DMS 273 (cell line): Measurements from ENCODE around the gene TMEM187.
"Not testable (repeated sequence)": the region's sequence is repeated elsewhere in the genome, so short reads cannot be mapped to it uniquely, and the experiment has no call there.

Experiments used
- DNase-seq: peaks from one replicate; lab custom pipeline; 2025; ENCODE audit not compliant: unreplicated experiment; lab: John Stamatoyannopoulos, UW

Gene TMEM187

DNA sequence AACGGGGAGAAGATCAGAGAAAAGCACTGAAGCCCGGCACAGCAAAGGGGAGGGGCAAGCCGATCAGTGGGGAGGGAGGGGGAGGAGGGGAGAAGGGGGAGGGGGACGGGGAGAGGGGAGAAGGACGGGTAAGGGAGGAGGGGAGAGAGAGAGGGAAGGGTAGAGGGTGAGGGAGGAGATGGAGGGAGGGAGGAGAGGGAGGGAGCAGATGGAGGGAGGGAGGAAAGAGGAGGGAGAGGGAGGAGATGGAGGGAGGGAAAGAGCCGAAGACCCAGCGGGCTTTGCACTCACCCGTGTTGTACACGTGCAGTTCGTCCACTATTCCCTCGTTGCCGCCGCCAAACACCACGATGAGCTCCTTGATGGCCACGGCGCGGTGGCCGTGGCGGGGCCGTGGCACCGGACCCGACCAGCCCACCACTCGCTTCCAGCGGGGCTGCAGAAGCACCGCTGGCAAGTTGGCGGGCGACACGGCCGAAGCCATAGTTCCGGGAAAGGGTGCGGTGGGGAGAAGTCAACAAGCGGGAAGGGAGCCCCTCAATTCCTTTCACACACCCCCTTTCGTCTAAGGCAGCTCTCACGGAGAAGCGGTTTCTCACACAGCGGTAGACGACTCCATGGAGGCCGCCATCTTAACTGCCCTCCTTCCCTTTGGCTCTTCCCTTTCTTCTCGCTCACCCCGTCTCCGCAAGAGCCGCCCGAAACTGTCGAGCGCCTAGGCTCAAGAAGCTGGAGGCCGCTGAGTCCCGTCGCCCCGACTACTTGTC, 2.0 kb upstream of the TMEM187 start:
- peak; percentile 92 for DNase-seq

DNA sequence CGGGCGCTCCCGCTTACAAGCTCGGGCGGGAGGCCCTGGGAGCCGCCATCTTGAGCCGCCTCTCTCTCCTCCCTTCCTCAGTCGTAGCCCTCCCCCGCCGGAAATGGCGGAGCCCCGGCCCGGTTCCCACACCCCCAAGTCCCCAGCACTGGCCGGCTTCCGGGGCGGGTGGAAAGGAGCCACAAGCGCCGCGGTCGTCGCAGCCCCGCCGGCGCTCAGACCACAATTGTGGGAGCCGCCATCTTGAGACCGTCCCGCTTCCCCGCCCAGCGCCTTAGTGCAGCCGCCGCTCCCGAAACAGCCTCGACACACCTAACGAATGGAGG, 1.5 kb upstream of the TMEM187 start:
- DNase-seq: peak; percentile 99

GRCh38 chrX:153971450-153972367, 845 bp upstream of the TMEM187 start, which contains the start of gene HCFC1:
TSS of gene HCFC1 (minus strand) at chrX:153971818. CDS start at chrX:153970840, 978 bp downstream.
- DNase-seq: peak; percentile 99

DNA sequence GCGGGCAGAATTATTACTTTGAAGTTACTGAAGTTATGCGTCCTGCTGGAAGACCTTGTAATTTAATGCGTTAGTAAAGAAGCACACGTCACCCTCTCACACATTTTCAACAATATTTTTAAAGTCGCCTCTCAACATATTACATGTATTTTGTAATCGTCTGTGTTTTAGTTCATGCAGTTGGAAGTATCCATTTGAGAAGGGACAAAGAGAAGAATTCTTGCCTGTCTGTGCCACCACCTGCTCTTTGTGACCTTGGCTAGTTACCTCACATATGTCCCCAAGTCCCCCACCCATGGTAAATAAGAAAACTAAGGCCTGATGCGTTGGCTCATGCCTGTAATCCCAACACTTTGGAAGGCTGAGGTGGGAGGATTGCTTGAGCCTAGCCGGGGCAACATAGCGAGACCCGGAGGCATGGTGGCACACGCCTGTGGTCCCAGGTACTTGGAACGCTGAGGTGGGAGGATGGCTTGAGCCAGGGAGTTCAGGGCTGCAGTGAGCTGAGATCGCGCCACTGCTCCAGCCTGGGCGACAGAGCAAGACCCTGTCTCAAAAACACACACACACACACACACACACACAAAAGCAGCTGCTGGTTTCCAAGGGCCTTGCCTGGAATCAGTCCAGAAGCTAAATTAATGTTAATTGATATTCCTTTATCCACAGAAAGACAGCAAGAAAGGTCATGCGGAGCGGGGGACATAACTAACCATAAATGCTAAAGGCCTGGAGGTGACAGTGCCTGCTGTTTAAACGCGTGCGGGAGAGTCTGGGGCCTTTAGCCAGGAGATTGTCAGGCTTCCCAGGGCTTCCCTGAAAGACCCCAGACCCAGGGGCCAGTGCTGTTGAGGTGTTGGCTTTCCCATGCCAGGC, 811 bp downstream of the TMEM187 start:
- DNase-seq: peak; percentile 63

GRCh38 chrX:153974003-153974725, 1.6 kb downstream of the TMEM187 start:
- DNase-seq: no peak

GRCh38 chrX:153974726-153975286, 2.3 kb downstream of the TMEM187 start:
- no peak for DNase-seq

DNA sequence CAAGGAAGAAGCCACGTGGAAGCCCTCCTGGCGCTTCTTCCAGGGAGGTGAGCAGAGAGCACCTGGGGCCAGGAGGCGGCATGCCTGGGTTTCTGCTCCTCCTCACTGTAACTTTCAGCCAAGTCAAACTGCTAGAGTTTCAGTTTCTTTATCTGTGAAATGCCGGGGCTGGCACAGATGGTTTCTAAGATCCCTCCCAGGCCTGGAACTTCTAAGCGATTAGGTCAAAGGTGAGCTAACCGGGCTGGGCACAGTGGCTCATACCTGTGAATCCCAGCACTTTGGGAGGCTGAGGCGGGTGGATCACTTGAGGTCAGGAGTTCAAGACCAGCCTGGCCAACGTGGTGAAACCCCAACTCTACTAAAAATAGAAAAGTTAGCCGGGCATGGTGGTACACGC, 7.8 kb downstream of the TMEM187 start:
- DNase-seq: not testable (repeated sequence)

DNA sequence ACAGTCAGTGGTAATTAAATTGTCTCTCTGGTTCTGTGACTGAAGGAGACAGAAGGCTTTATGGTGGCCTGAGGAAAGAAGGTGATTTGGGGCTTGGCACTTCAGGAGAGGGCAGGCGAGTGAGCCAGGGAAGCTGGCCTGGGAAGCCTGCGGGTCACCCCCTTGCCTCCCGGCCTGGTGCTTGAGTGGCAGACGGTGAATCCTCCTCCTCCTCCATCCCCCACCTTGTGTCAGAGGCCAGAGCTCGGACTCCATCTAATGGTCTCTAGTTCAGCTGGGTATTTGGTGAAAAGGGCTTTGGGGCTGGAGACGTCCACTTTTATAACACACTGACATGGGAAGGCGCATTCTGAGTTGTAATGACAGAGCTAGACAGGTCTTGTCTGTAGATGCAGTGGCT, 8.7 kb downstream of the TMEM187 start:
- no peak for DNase-seq

DNA sequence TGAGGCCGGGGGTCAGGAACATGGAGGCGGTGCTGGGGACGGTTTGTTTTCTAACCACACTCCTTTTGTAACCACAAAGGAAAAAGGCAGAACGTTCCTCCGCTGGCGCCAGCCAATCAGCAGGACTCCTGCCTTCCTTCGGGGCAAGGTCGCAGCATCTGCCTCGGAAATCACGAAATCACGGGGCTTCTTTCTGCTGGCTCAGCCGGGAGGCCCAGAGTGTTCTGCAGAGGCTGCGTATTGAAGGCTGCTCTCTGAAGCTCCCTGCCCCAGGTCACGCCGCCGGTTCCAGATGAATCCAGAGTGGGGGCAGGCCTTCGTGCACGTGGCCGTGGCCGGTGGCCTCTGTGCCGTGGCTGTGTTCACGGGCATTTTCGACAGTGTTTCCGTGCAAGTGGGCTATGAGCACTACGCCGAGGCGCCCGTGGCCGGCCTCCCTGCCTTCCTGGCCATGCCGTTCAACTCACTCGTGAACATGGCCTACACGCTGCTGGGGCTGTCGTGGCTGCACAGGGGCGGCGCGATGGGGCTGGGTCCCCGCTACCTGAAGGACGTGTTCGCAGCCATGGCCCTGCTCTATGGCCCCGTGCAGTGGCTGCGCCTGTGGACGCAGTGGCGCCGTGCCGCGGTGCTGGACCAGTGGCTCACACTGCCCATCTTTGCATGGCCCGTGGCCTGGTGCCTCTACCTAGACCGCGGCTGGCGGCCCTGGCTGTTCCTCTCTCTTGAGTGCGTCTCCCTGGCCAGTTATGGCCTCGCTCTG, 9.4 kb downstream of the TMEM187 start:
- no peak for DNase-seq

GRCh38 chrX:153983321-153983801, 10.8 kb downstream of the TMEM187 start:
- DNase-seq: no peak

GRCh38 chrX:153984351-153985178, 12.0 kb downstream of the TMEM187 start:
- no peak for DNase-seq

- no peak for DNase-seq
Measured at GRCh38 chrX:153988493-153988892, 15.9 kb downstream of the TMEM187 start.

- no peak for DNase-seq
Measured at GRCh38 chrX:153989973-153990655, 17.6 kb downstream of the TMEM187 start.

DNA sequence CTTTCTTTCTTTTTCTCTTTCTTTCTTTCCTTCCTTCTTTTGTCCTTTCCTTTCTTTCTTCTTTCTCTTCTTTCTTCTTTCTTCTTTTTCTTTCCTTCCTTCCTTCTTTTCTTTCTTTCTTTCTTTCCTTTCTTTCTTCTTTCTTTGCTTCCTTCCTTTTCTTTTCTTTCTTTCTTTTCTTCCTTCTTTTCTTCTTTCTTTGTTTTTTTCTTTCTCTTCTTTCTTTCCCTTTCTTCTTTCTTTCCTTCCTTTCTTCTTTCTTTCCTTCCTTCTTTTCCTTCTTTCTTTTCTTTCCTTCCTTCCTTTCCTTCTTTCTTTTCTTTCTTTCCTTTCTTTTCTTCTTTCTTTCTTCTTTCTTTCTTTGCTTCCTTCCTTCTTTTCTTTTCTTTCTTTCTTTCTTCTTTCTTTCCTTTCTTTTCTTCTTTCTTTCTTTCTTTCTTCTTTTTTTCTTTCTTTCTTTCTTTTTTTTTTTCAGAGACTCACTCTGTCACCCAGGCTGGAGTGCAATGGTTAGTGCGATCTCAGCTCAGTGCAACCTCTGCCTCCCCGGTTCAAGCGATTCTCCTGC, 18.5 kb downstream of the TMEM187 start:
- no peak for DNase-seq

DNA sequence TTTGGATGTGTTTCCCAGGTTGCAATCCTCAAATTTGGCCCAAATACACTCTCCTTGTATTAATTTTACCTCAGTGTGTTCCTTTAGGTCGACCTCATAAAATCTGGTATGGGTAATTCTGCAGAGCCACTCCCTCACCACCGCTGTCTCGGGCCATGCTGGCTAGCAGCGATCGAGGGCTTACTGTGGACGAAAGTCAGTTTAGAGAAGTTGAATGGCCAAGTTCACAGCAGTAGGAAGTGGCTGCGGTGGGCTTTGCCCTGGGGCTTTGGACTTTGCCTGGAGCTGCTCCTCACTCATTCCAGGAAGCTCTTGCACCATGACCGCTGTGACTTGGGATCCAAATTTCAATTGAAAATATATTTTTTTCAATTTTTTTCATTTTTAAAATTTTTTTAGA, 19.6 kb downstream of the TMEM187 start:
- DNase-seq: no peak

DNA sequence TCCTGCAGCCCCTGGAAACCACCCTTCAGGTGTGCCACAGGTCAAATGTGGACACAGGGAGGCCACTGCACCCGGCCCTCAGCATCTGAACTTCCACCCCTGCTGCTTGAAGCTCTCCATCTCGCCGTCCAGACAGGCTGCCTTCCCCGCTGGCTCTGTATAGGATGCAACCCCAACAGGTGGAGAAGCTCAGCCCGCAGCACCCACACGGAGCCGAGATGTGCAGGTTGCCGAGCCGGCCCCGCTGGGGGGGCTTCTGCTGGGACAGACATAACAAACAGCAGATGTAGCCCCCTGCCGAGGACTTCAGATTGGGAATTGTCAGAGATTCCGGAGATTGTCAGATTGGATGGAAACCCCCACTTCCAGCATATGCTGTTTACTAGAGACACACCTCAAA, 20.5 kb downstream of the TMEM187 start:
- peak; percentile 92 for DNase-seq

DNA sequence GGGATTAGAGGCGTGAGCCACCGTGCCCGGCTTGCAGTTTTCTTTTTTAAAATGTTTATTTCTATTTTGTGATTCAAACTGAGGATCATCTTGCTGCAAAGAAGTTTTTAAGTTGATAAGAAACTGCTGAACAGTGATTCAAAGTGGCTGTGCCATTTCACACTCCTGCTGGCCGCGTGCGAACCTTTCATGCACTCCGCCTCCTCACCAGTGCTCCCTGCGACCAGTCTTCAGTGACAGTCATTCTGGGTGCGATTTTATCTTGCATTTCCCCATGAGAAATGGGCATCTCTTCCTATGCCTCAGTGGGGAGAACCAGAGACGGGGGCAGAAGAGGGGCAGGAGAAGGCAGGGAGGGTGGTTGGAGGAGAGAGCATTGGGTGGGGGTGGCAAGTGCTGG, 21.4 kb downstream of the TMEM187 start:
- DNase-seq: no peak

DNA sequence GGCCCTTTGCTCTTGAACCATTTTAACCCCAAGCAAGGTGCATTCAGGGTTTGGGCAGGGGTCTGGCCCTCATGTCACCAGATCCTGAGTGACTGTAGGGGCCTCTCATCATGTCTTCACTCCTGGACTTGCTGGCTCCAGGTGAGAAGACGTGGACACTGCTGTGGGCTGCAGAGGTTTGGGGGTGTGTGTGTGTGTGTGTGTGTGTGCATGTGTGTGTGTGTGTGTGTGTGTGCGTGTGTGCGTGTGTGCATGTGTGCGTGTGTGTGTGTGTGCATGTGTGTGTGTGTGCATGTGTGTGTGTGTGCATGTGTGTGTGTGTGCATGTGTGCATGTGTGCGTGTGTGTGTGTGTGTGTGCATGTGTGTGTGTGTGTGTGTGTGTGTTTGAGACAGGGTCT, 21.8 kb downstream of the TMEM187 start:
- not testable (repeated sequence) for DNase-seq
